Mammary epithelial cell (primary cell): ENCODE results near the gene TMEM135.

Experiments used
- EZH2 ChIP-seq: IDR thresholded peaks from 2 replicates; pipeline ENCODE4 v1.6.1; 2012; ENCODE audit warnings: low read length, inconsistent platforms, borderline replicate concordance
- TF ChIP-seq, protein P1 (sequence below), 2 donors: IDR thresholded peaks in 1 of 2; conservative IDR thresholded peaks in 1 of 2; 2 replicates each; pipeline ENCODE4 v1.5.1; 2011 to 2012; ENCODE audit warnings: inconsistent platforms in 2 of 2, low read length in 2 of 2, mild to moderate bottlenecking in 2 of 2, control low read depth in 1 of 2, low read depth in 1 of 2; ENCODE audit not compliant: insufficient read depth in 1 of 2; ENCODE audit errors: extremely low read depth in 1 of 2

GRCh38 chr11:87035976-87036583 lies 1.7 kb upstream of the TMEM135 start:
- TF ChIP-seq, protein P1, sequence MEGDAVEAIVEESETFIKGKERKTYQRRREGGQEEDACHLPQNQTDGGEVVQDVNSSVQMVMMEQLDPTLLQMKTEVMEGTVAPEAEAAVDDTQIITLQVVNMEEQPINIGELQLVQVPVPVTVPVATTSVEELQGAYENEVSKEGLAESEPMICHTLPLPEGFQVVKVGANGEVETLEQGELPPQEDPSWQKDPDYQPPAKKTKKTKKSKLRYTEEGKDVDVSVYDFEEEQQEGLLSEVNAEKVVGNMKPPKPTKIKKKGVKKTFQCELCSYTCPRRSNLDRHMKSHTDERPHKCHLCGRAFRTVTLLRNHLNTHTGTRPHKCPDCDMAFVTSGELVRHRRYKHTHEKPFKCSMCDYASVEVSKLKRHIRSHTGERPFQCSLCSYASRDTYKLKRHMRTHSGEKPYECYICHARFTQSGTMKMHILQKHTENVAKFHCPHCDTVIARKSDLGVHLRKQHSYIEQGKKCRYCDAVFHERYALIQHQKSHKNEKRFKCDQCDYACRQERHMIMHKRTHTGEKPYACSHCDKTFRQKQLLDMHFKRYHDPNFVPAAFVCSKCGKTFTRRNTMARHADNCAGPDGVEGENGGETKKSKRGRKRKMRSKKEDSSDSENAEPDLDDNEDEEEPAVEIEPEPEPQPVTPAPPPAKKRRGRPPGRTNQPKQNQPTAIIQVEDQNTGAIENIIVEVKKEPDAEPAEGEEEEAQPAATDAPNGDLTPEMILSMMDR (conservative IDR thresholded peaks at IDR 0.05 in 1 of 2, IDR thresholded peaks at IDR 0.05 in 1 of 2; ENCODE audit: extremely low read depth in 1 of 2, insufficient read depth in 1 of 2, low read depth in 1 of 2, low read length in 2 of 2) = no peak
- TF ChIP-seq EZH2 = no peak
